Measurements from ENCODE around the gene ATF6. TPM values are rescaled to one million over a fixed set of nuclear protein-coding genes. Genes with fewer than 3 reads are reported as not detected.

The ATF6 gene
- total and polyA plus RNA-seq, 2 donors (not counting 1 experiment from before 2014, with no cell fraction given), result 5.7 to 26.6 TPM

GRCh38 chr1:161771973-161772372 is 5.9 kb downstream of the ATF6 start:
- Histone ChIP-seq H3K4me3 (ENCODE audit: control extremely low read depth in 1 of 5, extremely low read depth in 1 of 5, insufficient read depth in 1 of 5, low read depth in 2 of 5, low read length in 4 of 5) (no peak overlapping the region), H3K4me2 (replicated peaks; ENCODE audit: low read depth, low read length, poor library complexity, severe bottlenecking) (peak overlapping the region; percentile 5), H3K79me2 (ENCODE audit: control insufficient read depth, insufficient read depth, low read length) (peaks cover 98% of the 10 kb centered on the region), H3K4me1 (ENCODE audit: control insufficient read depth in 2 of 2, insufficient read depth in 2 of 2, low read length in 2 of 2) (peaks cover 43 to 52% of the 10 kb centered on the region in 2 donors), H3K9ac (ENCODE audit: low read length) (no peak overlapping the region), H3K9me3 (ENCODE audit: control extremely low read depth in 1 of 3, control insufficient read depth in 2 of 3, insufficient read depth in 1 of 3, low read length in 2 of 3) (no peaks in the 10 kb centered on the region), H3K36me3 (replicated peaks in 1 of 2; ENCODE audit: control extremely low read depth in 1 of 2, control insufficient read depth in 1 of 2, extremely low read depth in 1 of 2, insufficient read depth in 2 of 2, low read length in 1 of 2) (peaks cover 0 to 9% of the 10 kb centered on the region in 2 experiments), H3K27ac (ENCODE audit: low read length in 2 of 2) (peak overlapping the region in 1 of 2 donors; percentile 1), H2AFZ (ENCODE audit: insufficient read depth, low read depth, low read length, poor library complexity, severe bottlenecking) (no peak overlapping the region), H3K27me3 (replicated peaks in 1 of 4; ENCODE audit: control extremely low read depth in 1 of 4, control insufficient read depth in 3 of 4, insufficient read depth in 4 of 4, low read length in 3 of 4) (no peaks in the 10 kb centered on the region), H4K20me1 (ENCODE audit: control insufficient read depth, insufficient read depth, low read length, poor library complexity, severe bottlenecking) (peaks cover 26% of the 10 kb centered on the region)
- intact Hi-C loops (cut with micrococcal nuclease), result no loop called here
- ChIA-PET POLR2A (interaction anchor here (0.7 kb wide), 2 partner anchors 465 to 1814 kb away, joined by 3 to 6 read pairs; no protein-coding TSS in a partner anchor), CTCF (interaction anchor here (0.6 to 1.6 kb wide), 3 partner anchors 9 to 268 kb away, joined by 3 to 4 read pairs (median 4); no protein-coding TSS in a partner anchor)
- ATAC-seq (ENCODE audit: low read depth) (no peak), DNase-seq (no peak)
- TF ChIP-seq CTCF (IDR thresholded peaks at IDR 0.05) (no peak), EZH2 (IDR thresholded peaks at IDR 0.05; ENCODE audit: borderline replicate concordance, insufficient read depth, low read depth, low read length, poor library complexity, severe bottlenecking) (no peak)
- H3K4me3 Mint-ChIP-seq, result no peak overlapping the region
- WGBS (ENCODE audit: insufficient coverage), result 92% methylated on average over 1 of the region's 2 CpGs
- H3K9me3 Mint-ChIP-seq (ENCODE audit: insufficient read depth), result no peaks in the 10 kb centered on the region
- H3K4me1 Mint-ChIP-seq, result peaks cover 33% of the 10 kb centered on the region
- H3K27me3 Mint-ChIP-seq, result no peaks in the 10 kb centered on the region
- no peak overlapping the region for H3K27ac Mint-ChIP-seq

- peaks cover 28% of the 10 kb centered on the region for H3K4me1 Mint-ChIP-seq
- no peak overlapping the region for H3K9ac ChIP-seq (ENCODE audit: low read length)
- H3K9me3 Mint-ChIP-seq (ENCODE audit: insufficient read depth), result no peaks in the 10 kb centered on the region
- H3K27ac ChIP-seq (ENCODE audit: low read length in 2 of 2), result peak overlapping the region in 1 of 2 donors; percentile 1
- ATAC-seq (ENCODE audit: low read depth) (no peak), DNase-seq (no peak)
- no peaks in the 10 kb centered on the region for H3K27me3 ChIP-seq (replicated peaks in 1 of 4; ENCODE audit: control extremely low read depth in 1 of 4, control insufficient read depth in 3 of 4, insufficient read depth in 4 of 4, low read length in 3 of 4)
- no peak overlapping the region for H3K27ac Mint-ChIP-seq
- H3K36me3 ChIP-seq (replicated peaks in 1 of 2; ENCODE audit: control extremely low read depth in 1 of 2, control insufficient read depth in 1 of 2, extremely low read depth in 1 of 2, insufficient read depth in 2 of 2, low read length in 1 of 2), result peaks cover 0 to 9% of the 10 kb centered on the region in 2 experiments
- H4K20me1 ChIP-seq (ENCODE audit: control insufficient read depth, insufficient read depth, low read length, poor library complexity, severe bottlenecking), result peaks cover 26% of the 10 kb centered on the region
- POLR2A ChIA-PET, result interaction anchor here (0.7 kb wide), 2 partner anchors 465 to 1814 kb away, joined by 3 to 6 read pairs; no protein-coding TSS in a partner anchor
- H3K4me3 Mint-ChIP-seq, result no peak overlapping the region
- H3K27me3 Mint-ChIP-seq, result no peaks in the 10 kb centered on the region
- H3K79me2 ChIP-seq (ENCODE audit: control insufficient read depth, insufficient read depth, low read length), result peaks cover 96% of the 10 kb centered on the region
- intact Hi-C loops (cut with micrococcal nuclease), result no loop called here
- H3K4me3 ChIP-seq (ENCODE audit: control extremely low read depth in 1 of 5, extremely low read depth in 1 of 5, insufficient read depth in 1 of 5, low read depth in 2 of 5, low read length in 4 of 5), result no peak overlapping the region
- H3K9me3 ChIP-seq (ENCODE audit: control extremely low read depth in 1 of 3, control insufficient read depth in 2 of 3, insufficient read depth in 1 of 3, low read length in 2 of 3), result no peaks in the 10 kb centered on the region
- H3K4me1 ChIP-seq (ENCODE audit: control insufficient read depth in 2 of 2, insufficient read depth in 2 of 2, low read length in 2 of 2), result peaks cover 42 to 52% of the 10 kb centered on the region in 2 donors
- TF ChIP-seq CTCF (IDR thresholded peaks at IDR 0.05), result no peak
- TF ChIP-seq EZH2 (IDR thresholded peaks at IDR 0.05; ENCODE audit: borderline replicate concordance, insufficient read depth, low read depth, low read length, poor library complexity, severe bottlenecking), result no peak
- CTCF ChIA-PET, result interaction anchor here (0.6 to 1.6 kb wide), 3 partner anchors 10 to 269 kb away, joined by 3 to 4 read pairs (median 4); no protein-coding TSS in a partner anchor
- no peak overlapping the region for H2AFZ ChIP-seq (ENCODE audit: insufficient read depth, low read depth, low read length, poor library complexity, severe bottlenecking)
- H3K4me2 ChIP-seq (replicated peaks; ENCODE audit: low read depth, low read length, poor library complexity, severe bottlenecking), result peak overlapping the region; percentile 9
Observed at GRCh38 chr1:161772397-161772796, 6.3 kb downstream of the ATF6 start.
